ENCODE results near the gene PLEKHA7.

PLEKHA7 gene

DNA sequence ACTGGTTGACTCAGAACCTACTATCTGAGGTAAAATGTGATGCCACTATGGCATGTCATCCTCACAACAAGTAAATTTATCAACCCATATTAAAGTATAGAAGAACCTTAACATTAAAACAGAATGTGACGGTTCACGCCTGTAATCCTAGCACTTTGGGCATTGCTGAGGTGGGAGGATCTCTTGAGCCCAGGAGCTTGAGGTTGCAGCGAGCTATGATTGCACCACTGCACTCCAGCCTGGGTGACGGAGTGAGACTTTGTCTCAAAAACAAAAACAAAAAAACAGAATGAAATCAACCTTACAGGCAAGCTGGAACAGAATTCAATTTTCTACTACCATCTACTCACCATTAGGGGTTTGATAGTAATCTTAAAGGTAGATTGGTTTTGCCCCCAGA lies 86.2 kb downstream of the PLEKHA7 start:
- Histone ChIP-seq H2BK120ac (ENCODE audit: low read depth, low read length) (no peak overlapping the region), H3K27me3 (ENCODE audit: control insufficient read depth in 1 of 2, insufficient read depth in 1 of 2, low read length in 2 of 2) (peaks cover 20 to 64% of the 10 kb centered on the region in 2 experiments), H3K4me3 (ENCODE audit: insufficient read depth in 1 of 2, low read depth in 1 of 2, low read length in 2 of 2) (no peak overlapping the region), H4K91ac (ENCODE audit: low read length) (no peak overlapping the region), H3K79me1 (replicated peaks; ENCODE audit: low read length, poor library complexity, severe bottlenecking) (no peaks in the 10 kb centered on the region), H3K27ac (ENCODE audit: low read length, poor library complexity, severe bottlenecking) (no peak overlapping the region), H2BK12ac (ENCODE audit: low read length in 2 of 2) (no peak overlapping the region), H3K36me3 (ENCODE audit: control insufficient read depth in 1 of 2, insufficient read depth in 2 of 2, low read depth in 1 of 2, low read length in 2 of 2) (no peaks in the 10 kb centered on the region), H2BK15ac (ENCODE audit: low read depth, poor library complexity, severe bottlenecking) (no peak overlapping the region), H4K8ac (ENCODE audit: low read length) (no peak overlapping the region), H3K4me2 (ENCODE audit: low read length, poor library complexity, severe bottlenecking) (no peak overlapping the region), H3K9me3 (ENCODE audit: control insufficient read depth, low read length) (no peaks in the 10 kb centered on the region), H3K4me1 (ENCODE audit: control insufficient read depth, insufficient read depth, low read depth, low read length) (peaks cover 21% of the 10 kb centered on the region), H2AK5ac (ENCODE audit: low read length, severe bottlenecking) (no peak overlapping the region), H2AFZ (ENCODE audit: low read depth, low read length) (no peak overlapping the region), H3K23ac (ENCODE audit: low read length in 2 of 2) (no peak overlapping the region), H3K14ac (ENCODE audit: low read length in 2 of 2) (no peak overlapping the region), H3K4ac (ENCODE audit: low read depth in 1 of 2, low read length in 2 of 2) (no peak overlapping the region), H3K9ac (ENCODE audit: low read length) (no peak overlapping the region), H2BK5ac (ENCODE audit: low read depth, low read length, poor library complexity, severe bottlenecking) (no peak overlapping the region), H3K18ac (ENCODE audit: low read depth in 1 of 2, low read length in 2 of 2) (no peak overlapping the region)
- 74% methylated on average over 3 of the region's 4 CpGs for WGBS
- no peak for DNase-seq

DNA sequence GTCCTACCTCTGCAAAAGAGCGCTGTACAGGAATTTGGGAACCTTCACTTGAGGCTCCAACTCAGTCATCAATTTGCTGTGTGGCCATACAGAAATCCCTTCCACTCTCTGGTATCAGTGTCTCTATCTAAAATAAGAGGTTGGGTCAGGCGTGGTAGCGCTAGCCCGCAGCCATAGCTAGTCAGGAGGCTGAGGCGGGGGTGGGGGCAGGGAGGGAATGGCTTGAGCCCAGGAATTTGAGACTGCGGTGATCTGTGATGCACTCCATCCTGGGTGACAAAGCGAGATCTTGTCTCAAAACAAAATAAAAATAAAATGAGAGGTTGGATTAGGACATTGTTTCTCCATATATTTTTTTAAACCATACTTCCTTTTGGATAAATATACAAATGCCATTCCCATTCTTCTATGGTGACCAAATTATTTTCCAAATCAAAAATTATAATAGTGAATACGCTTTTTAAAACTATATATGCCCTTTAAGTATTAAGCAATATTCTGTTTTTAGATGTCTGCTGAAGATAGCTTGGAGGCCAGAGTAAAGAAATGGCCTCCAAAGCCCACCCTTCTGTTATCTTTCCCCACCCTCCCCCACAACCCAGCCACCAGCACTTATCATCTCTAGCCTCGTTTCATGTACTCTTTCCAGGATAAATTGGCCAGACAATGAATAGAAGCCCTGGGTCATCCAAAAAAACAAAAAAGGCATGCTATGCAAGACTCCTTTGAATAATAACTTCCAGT lies 87.2 kb downstream of the PLEKHA7 start:
- no peak overlapping the region for H3K9ac ChIP-seq (ENCODE audit: low read length)
- no peak overlapping the region for H2BK120ac ChIP-seq (ENCODE audit: low read depth, low read length)
- no peak overlapping the region for H3K14ac ChIP-seq (ENCODE audit: low read length in 2 of 2)
- H4K91ac ChIP-seq (ENCODE audit: low read length), result no peak overlapping the region
- H2AK5ac ChIP-seq (ENCODE audit: low read length, severe bottlenecking), result no peak overlapping the region
- H2BK5ac ChIP-seq (ENCODE audit: low read depth, low read length, poor library complexity, severe bottlenecking), result no peak overlapping the region
- peaks cover 27 to 69% of the 10 kb centered on the region in 2 experiments for H3K27me3 ChIP-seq (ENCODE audit: control insufficient read depth in 1 of 2, insufficient read depth in 1 of 2, low read length in 2 of 2)
- 30% methylated on average over 6 of the region's 9 CpGs for WGBS
- no peak overlapping the region for H4K8ac ChIP-seq (ENCODE audit: low read length)
- no peak overlapping the region for H2BK12ac ChIP-seq (ENCODE audit: low read length in 2 of 2)
- no peak overlapping the region for H3K4me3 ChIP-seq (ENCODE audit: insufficient read depth in 1 of 2, low read depth in 1 of 2, low read length in 2 of 2)
- no peak overlapping the region for H3K18ac ChIP-seq (ENCODE audit: low read depth in 1 of 2, low read length in 2 of 2)
- H3K4ac ChIP-seq (ENCODE audit: low read depth in 1 of 2, low read length in 2 of 2), result no peak overlapping the region
- no peak overlapping the region for H2AFZ ChIP-seq (ENCODE audit: low read depth, low read length)
- no peaks in the 10 kb centered on the region for H3K9me3 ChIP-seq (ENCODE audit: control insufficient read depth, low read length)
- H3K36me3 ChIP-seq (ENCODE audit: control insufficient read depth in 1 of 2, insufficient read depth in 2 of 2, low read depth in 1 of 2, low read length in 2 of 2), result no peaks in the 10 kb centered on the region
- no peak overlapping the region for H3K23ac ChIP-seq (ENCODE audit: low read length in 2 of 2)
- no peak overlapping the region for H3K4me2 ChIP-seq (ENCODE audit: low read length, poor library complexity, severe bottlenecking)
- H3K4me1 ChIP-seq (ENCODE audit: control insufficient read depth, insufficient read depth, low read depth, low read length), result peaks cover 21% of the 10 kb centered on the region
- DNase-seq, result no peak
- peaks cover 3% of the 10 kb centered on the region for H3K79me1 ChIP-seq (replicated peaks; ENCODE audit: low read length, poor library complexity, severe bottlenecking)
- H3K27ac ChIP-seq (ENCODE audit: low read length, poor library complexity, severe bottlenecking), result no peak overlapping the region
- no peak overlapping the region for H2BK15ac ChIP-seq (ENCODE audit: low read depth, poor library complexity, severe bottlenecking)

DNA sequence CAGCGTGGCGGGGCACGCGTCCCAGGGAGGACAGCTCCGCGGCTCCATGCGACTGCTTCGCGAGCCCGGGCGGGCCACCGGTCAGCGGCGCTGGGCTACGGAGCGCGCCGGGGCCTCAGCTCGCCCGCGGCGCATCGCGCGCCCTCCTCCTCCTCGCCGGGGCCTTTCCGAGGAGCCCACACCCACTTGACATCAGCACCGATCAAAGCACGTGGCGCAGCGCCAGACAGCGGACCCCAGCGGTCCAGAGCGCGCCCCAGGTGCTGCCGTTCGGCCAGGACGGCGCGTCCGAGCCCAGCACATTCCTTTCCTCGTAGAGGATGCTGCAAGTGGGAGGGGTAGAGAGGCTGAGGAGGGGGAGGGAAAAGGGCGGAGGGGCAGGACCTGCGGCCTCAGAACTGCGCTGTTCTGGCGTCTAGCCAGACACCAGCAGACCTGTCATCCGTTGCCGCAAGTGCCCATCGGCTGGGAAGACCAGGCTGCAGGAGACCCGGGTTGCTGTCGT lies 88.6 kb downstream of the PLEKHA7 start:
- H3K27ac ChIP-seq (ENCODE audit: low read length, poor library complexity, severe bottlenecking), result no peak overlapping the region
- peak overlapping the region in 1 of 2 experiments; percentile 25 for H3K23ac ChIP-seq (ENCODE audit: low read length in 2 of 2)
- H2AK5ac ChIP-seq (ENCODE audit: low read length, severe bottlenecking), result no peak overlapping the region
- H2BK120ac ChIP-seq (ENCODE audit: low read depth, low read length), result no peak overlapping the region
- no peaks in the 10 kb centered on the region for H3K9me3 ChIP-seq (ENCODE audit: control insufficient read depth, low read length)
- H3K14ac ChIP-seq (ENCODE audit: low read length in 2 of 2), result no peak overlapping the region
- no peak overlapping the region for H2BK15ac ChIP-seq (ENCODE audit: low read depth, poor library complexity, severe bottlenecking)
- H4K91ac ChIP-seq (ENCODE audit: low read length), result no peak overlapping the region
- no peak overlapping the region for H2BK5ac ChIP-seq (ENCODE audit: low read depth, low read length, poor library complexity, severe bottlenecking)
- H3K27me3 ChIP-seq (ENCODE audit: control insufficient read depth in 1 of 2, insufficient read depth in 1 of 2, low read length in 2 of 2), result peaks cover 27 to 76% of the 10 kb centered on the region in 2 experiments
- 2% methylated on average over 34 of the region's 52 CpGs for WGBS
- no peak overlapping the region for H3K9ac ChIP-seq (ENCODE audit: low read length)
- DNase-seq, result peak; percentile 36
- H3K4ac ChIP-seq (ENCODE audit: low read depth in 1 of 2, low read length in 2 of 2), result no peak overlapping the region
- H3K4me1 ChIP-seq (ENCODE audit: control insufficient read depth, insufficient read depth, low read depth, low read length), result peaks cover 21% of the 10 kb centered on the region
- no peak overlapping the region for H3K18ac ChIP-seq (ENCODE audit: low read depth in 1 of 2, low read length in 2 of 2)
- no peaks in the 10 kb centered on the region for H3K36me3 ChIP-seq (ENCODE audit: control insufficient read depth in 1 of 2, insufficient read depth in 2 of 2, low read depth in 1 of 2, low read length in 2 of 2)
- H3K4me2 ChIP-seq (ENCODE audit: low read length, poor library complexity, severe bottlenecking), result peak overlapping the region; percentile 100
- no peak overlapping the region for H2BK12ac ChIP-seq (ENCODE audit: low read length in 2 of 2)
- H3K79me1 ChIP-seq (replicated peaks; ENCODE audit: low read length, poor library complexity, severe bottlenecking), result peaks cover 5% of the 10 kb centered on the region
- H2AFZ ChIP-seq (ENCODE audit: low read depth, low read length), result no peak overlapping the region
- H4K8ac ChIP-seq (ENCODE audit: low read length), result no peak overlapping the region
- H3K4me3 ChIP-seq (ENCODE audit: insufficient read depth in 1 of 2, low read depth in 1 of 2, low read length in 2 of 2), result peak overlapping the region; percentile 61 to 70

DNA sequence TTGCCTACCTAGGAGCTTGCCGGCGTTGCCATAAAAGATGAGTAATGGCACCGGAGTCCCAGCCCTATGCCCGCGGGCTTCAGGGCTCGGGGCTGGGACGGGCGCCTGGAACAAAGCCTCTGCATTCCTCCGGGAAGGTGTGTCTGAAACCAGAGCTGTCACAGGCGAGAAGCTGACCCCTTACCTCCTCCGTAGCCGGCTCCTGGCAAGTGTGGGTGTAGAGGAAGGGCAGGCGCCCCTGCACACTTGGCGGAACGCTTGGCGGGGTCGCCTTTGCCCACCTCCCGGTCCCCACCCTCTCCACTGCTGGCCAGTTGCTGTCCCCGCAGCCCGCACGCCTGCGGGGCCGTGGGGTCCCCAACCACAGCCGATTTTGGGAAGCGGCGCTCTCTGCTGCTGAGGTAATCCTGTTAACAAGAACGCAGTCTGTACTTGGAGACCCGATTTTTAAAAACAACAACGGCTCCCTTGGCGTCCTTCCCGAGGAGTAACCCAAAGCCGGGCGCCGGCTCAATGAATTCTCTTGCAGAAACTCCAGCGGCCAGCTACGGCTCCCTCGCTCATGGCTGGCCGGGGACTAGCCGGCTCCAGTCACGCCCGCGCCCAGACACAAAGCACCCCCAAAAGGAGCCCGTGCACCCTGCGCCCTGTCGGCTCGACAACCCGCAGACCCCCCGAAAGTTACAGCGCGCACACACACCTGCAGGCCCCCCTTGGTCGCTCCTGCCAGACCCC lies 89.2 kb downstream of the PLEKHA7 start:
- Histone ChIP-seq H3K9ac (ENCODE audit: low read length) (peak overlapping the region; percentile 8), H2AFZ (ENCODE audit: low read depth, low read length) (no peak overlapping the region), H3K4ac (ENCODE audit: low read depth in 1 of 2, low read length in 2 of 2) (no peak overlapping the region), H2BK120ac (ENCODE audit: low read depth, low read length) (no peak overlapping the region), H3K27ac (ENCODE audit: low read length, poor library complexity, severe bottlenecking) (no peak overlapping the region), H2BK12ac (ENCODE audit: low read length in 2 of 2) (no peak overlapping the region), H3K23ac (ENCODE audit: low read length in 2 of 2) (peak overlapping the region in 1 of 2 experiments; percentile 25), H4K91ac (ENCODE audit: low read length) (no peak overlapping the region), H3K36me3 (ENCODE audit: control insufficient read depth in 1 of 2, insufficient read depth in 2 of 2, low read depth in 1 of 2, low read length in 2 of 2) (no peaks in the 10 kb centered on the region), H3K4me3 (ENCODE audit: insufficient read depth in 1 of 2, low read depth in 1 of 2, low read length in 2 of 2) (peak overlapping the region; percentile 61 to 70), H3K18ac (ENCODE audit: low read depth in 1 of 2, low read length in 2 of 2) (no peak overlapping the region), H4K8ac (ENCODE audit: low read length) (no peak overlapping the region), H2BK15ac (ENCODE audit: low read depth, poor library complexity, severe bottlenecking) (no peak overlapping the region), H3K4me2 (ENCODE audit: low read length, poor library complexity, severe bottlenecking) (peak overlapping the region; percentile 100), H3K27me3 (ENCODE audit: control insufficient read depth in 1 of 2, insufficient read depth in 1 of 2, low read length in 2 of 2) (peaks cover 27 to 82% of the 10 kb centered on the region in 2 experiments), H2AK5ac (ENCODE audit: low read length, severe bottlenecking) (no peak overlapping the region), H3K4me1 (ENCODE audit: control insufficient read depth, insufficient read depth, low read depth, low read length) (peaks cover 21% of the 10 kb centered on the region), H3K14ac (ENCODE audit: low read length in 2 of 2) (no peak overlapping the region), H2BK5ac (ENCODE audit: low read depth, low read length, poor library complexity, severe bottlenecking) (no peak overlapping the region), H3K79me1 (replicated peaks; ENCODE audit: low read length, poor library complexity, severe bottlenecking) (peaks cover 5% of the 10 kb centered on the region), H3K9me3 (ENCODE audit: control insufficient read depth, low read length) (no peaks in the 10 kb centered on the region)
- under 1% methylated on average over 50 of the region's 51 CpGs for WGBS
- no peak for DNase-seq
